ENCODE measurements around the gene CA10.

CA10 gene

DNA sequence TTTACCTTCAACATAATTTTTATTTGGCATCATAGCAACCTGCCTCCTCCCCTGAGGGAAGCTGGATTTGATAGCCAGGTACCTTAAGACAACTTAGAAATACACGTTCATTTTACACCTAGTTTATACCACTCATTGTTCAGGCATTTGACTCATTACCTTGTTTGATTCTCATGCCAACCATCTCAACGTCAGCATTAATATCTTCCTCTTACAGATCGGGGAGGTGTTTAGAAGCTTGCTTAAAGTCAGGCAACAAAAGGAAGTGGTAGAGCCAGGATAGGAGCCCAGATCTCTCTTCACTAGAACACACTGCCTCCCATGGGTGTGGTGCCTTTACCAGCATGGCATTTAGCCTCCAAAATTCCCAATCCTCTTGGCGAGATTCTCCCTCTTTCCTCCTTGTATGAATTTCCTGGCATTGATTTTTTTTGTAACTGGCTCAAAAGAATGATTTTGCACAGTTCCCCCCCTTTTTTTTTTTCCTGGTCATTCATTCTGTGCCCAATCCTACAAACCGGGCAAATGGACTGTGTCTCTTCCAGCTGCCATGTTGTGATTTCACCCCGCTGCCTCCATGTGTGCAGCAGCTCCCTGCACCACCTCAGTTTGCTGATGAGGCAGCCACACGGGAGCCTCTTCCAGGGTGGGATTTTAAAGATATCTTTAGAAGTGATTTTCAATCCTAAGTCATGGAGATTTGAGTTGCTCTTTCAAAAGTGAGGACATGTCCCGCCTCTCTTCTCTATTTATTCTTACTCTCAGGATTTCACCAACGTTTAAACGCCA, 514.6 kb downstream of the CA10 start:
- peaks cover 15% of the 10 kb centered on the region for H3K4me1 ChIP-seq (ENCODE audit: control insufficient read depth, insufficient read depth, low read length)
- H3K9me3 ChIP-seq (ENCODE audit: control insufficient read depth, insufficient read depth, low read length) = no peaks in the 10 kb centered on the region
- H3K27me3 ChIP-seq (ENCODE audit: control insufficient read depth, insufficient read depth, low read length) = no peaks in the 10 kb centered on the region
- no peak overlapping the region for H3K4me3 ChIP-seq (ENCODE audit: low read depth, low read length)
- H3K36me3 ChIP-seq (ENCODE audit: control insufficient read depth, insufficient read depth, low read length) = no peaks in the 10 kb centered on the region
- no peak overlapping the region for H3K9ac ChIP-seq (ENCODE audit: low read depth, low read length)

DNA sequence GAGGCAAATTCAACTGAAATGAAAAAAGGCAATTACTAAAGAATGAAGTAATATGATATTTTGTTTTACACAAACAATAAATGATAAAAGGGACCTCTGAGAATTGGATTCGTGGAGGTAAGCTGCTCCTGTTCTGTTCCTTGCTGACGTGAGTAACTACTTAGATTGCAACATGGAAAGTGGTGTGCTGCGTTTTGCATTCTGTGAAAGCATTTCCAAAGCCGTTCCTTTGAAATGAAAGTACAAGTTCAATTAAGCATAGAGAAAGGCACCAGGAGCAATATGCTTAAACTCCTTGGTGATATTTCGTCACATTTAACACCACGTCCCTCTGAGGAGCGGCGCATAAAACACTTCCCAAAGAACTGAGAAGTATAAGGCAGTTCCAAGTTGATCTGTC, 516.5 kb downstream of the CA10 start:
- Histone ChIP-seq H3K9me3 (ENCODE audit: control insufficient read depth, insufficient read depth, low read length) (no peaks in the 10 kb centered on the region), H3K4me1 (ENCODE audit: control insufficient read depth, insufficient read depth, low read length) (peaks cover 16% of the 10 kb centered on the region), H3K9ac (ENCODE audit: low read depth, low read length) (no peak overlapping the region), H3K27me3 (ENCODE audit: control insufficient read depth, insufficient read depth, low read length) (no peaks in the 10 kb centered on the region), H3K36me3 (ENCODE audit: control insufficient read depth, insufficient read depth, low read length) (no peaks in the 10 kb centered on the region), H3K4me3 (ENCODE audit: low read depth, low read length) (no peak overlapping the region)

DNA sequence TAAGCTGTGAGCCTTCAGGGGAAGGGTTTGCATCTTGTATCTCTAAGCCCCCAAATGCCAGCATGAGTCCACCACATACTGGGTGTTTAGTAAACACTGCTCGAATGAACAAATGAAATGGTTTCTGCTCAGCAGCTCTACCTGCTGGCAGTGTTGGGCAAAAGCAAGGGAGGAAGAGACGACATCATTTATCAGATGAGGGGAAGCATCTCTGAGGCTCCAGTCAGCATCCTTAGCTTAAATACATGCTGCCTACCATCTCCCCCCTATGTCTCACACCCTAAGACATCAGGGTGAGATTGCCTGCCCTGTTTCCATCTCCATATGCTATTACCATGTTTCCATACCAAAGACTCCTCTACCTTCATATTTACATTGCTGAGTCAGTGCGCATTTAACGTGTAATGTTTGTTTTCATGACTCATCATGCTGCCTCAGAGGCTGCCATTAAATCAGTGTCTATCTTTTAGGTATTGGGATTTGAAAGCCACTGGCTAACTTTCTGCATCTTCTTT, 518.3 kb downstream of the CA10 start:
- no peaks in the 10 kb centered on the region for H3K9me3 ChIP-seq (ENCODE audit: control insufficient read depth, insufficient read depth, low read length)
- peaks cover 11% of the 10 kb centered on the region for H3K4me1 ChIP-seq (ENCODE audit: control insufficient read depth, insufficient read depth, low read length)
- H3K4me3 ChIP-seq (ENCODE audit: low read depth, low read length) = no peak overlapping the region
- no peak overlapping the region for H3K9ac ChIP-seq (ENCODE audit: low read depth, low read length)
- no peaks in the 10 kb centered on the region for H3K27me3 ChIP-seq (ENCODE audit: control insufficient read depth, insufficient read depth, low read length)
- H3K36me3 ChIP-seq (ENCODE audit: control insufficient read depth, insufficient read depth, low read length) = no peaks in the 10 kb centered on the region

DNA sequence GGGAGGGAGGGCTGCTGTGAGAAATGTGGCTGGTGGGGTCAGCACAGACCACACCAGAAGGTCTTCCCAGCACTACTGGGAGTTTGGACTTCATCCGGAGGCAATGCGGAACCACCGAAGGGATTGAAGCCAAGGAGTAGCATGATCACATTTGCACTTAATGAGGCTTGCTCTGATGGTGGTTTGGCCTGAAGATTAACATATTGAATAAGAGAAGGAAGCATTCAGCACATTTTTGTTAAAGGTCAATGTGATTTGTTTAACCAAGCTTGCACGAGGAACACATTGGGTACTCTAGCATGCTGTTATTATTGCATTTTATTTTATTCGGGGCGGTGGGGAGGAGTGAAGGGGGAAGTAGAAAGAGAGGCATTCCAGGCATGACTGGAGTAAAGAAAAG, 519.5 kb downstream of the CA10 start:
- H3K4me3 ChIP-seq (ENCODE audit: low read depth, low read length) = no peak overlapping the region
- no peak overlapping the region for H3K9ac ChIP-seq (ENCODE audit: low read depth, low read length)
- H3K9me3 ChIP-seq (ENCODE audit: control insufficient read depth, insufficient read depth, low read length) = no peaks in the 10 kb centered on the region
- no peaks in the 10 kb centered on the region for H3K36me3 ChIP-seq (ENCODE audit: control insufficient read depth, insufficient read depth, low read length)
- peaks cover 11% of the 10 kb centered on the region for H3K4me1 ChIP-seq (ENCODE audit: control insufficient read depth, insufficient read depth, low read length)
- no peaks in the 10 kb centered on the region for H3K27me3 ChIP-seq (ENCODE audit: control insufficient read depth, insufficient read depth, low read length)

DNA sequence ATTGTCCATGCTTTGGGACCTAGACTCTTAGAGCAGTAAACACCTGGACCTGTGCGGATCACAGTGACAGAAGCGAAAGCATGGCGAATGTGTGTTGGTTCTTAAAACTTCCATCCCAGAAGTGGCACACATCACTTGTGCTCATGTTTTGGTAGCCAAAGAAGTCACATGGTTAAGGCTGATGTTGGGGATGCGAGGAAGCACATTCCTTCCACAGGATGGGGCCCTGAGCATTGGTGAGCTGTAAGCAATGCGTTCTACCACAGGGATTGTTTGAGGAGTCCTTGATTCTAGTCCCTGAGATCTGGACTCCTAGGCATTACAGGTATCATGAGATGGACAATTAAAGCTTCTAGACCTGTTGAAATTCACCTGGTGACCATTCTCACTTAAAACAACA, 522.2 kb downstream of the CA10 start:
- Histone ChIP-seq H3K4me1 (ENCODE audit: control insufficient read depth, insufficient read depth, low read length) (peaks cover 11% of the 10 kb centered on the region), H3K4me3 (ENCODE audit: low read depth, low read length) (no peak overlapping the region), H3K27me3 (ENCODE audit: control insufficient read depth, insufficient read depth, low read length) (no peaks in the 10 kb centered on the region), H3K9me3 (ENCODE audit: control insufficient read depth, insufficient read depth, low read length) (no peaks in the 10 kb centered on the region), H3K9ac (ENCODE audit: low read depth, low read length) (no peak overlapping the region), H3K36me3 (ENCODE audit: control insufficient read depth, insufficient read depth, low read length) (no peaks in the 10 kb centered on the region)

DNA sequence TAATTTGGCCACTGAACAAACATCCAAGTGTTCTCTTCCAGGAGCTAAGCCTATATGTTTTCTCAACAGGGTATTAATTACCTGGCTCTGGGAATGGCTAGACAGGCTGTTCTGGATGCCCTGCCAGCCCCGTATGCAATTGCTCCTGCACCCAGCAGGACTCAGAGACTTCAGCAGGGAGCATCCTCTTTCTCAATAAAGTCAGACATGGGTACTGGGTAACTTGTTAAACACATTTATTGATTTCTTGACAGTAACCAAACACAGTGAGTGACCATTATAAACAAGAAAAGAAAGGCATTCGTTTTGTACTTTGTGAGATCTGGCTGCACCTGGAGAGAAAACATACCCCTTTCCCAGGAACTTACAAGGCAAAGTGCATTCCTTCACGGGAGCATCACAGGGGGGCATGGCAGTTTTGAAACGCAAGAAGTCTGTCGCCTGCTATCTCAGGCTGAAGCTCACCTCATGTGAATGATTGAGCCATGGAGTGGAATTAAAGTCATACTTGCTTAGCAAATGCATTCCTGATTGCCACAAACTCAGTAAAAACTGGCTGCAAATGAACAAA, 528.3 kb downstream of the CA10 start:
- Histone ChIP-seq H3K4me1 (ENCODE audit: control insufficient read depth, insufficient read depth, low read length) (no peaks in the 10 kb centered on the region), H3K9ac (ENCODE audit: low read depth, low read length) (no peak overlapping the region), H3K27me3 (ENCODE audit: control insufficient read depth, insufficient read depth, low read length) (no peaks in the 10 kb centered on the region), H3K36me3 (ENCODE audit: control insufficient read depth, insufficient read depth, low read length) (no peaks in the 10 kb centered on the region), H3K9me3 (ENCODE audit: control insufficient read depth, insufficient read depth, low read length) (no peaks in the 10 kb centered on the region), H3K4me3 (ENCODE audit: low read depth, low read length) (no peak overlapping the region)

DNA sequence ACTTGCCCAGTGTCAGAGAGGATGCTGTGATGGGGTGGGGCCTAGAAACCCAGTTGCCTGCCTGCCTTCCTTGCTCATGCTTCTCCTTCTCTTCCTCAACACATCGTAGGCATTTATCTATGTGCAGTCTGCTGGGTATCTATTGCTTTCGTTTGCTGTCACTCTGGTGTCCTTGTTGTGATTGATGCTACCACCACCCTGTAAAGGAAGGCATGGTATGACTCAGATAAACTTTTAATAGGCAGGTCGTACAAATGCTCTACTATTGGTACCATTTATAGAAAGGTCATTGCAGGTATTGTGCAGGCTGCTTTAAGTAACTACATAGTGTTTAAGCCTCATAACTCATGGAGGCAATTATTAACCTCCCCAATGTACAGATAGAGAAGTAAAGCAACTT, 529.3 kb downstream of the CA10 start:
- H3K9ac ChIP-seq (ENCODE audit: low read depth, low read length) = no peak overlapping the region
- H3K9me3 ChIP-seq (ENCODE audit: control insufficient read depth, insufficient read depth, low read length) = no peaks in the 10 kb centered on the region
- no peak overlapping the region for H3K4me3 ChIP-seq (ENCODE audit: low read depth, low read length)
- no peaks in the 10 kb centered on the region for H3K4me1 ChIP-seq (ENCODE audit: control insufficient read depth, insufficient read depth, low read length)
- no peaks in the 10 kb centered on the region for H3K36me3 ChIP-seq (ENCODE audit: control insufficient read depth, insufficient read depth, low read length)
- H3K27me3 ChIP-seq (ENCODE audit: control insufficient read depth, insufficient read depth, low read length) = no peaks in the 10 kb centered on the region

DNA sequence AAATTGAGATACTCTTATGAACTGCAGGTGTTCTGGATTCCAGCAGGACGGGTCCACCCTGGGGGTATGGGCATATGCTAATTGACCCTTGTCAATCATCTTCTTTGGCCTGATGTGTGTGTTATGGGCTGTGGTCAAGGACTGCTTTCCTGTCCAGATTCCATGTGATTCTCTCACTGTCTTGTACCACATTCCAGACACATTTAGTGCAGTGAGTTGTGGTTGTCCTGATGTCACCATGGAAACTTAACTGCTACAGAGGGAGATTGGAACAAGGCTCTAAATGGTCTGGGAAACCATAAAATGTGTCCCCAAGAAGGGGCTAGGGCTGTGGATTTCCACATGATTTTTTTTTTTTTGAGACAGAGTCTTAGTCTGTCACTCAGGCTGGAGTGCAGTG, 530.7 kb downstream of the CA10 start:
- Histone ChIP-seq H3K9ac (ENCODE audit: low read depth, low read length) (no peak overlapping the region), H3K27me3 (ENCODE audit: control insufficient read depth, insufficient read depth, low read length) (no peaks in the 10 kb centered on the region), H3K4me1 (ENCODE audit: control insufficient read depth, insufficient read depth, low read length) (no peaks in the 10 kb centered on the region), H3K9me3 (ENCODE audit: control insufficient read depth, insufficient read depth, low read length) (no peaks in the 10 kb centered on the region), H3K36me3 (ENCODE audit: control insufficient read depth, insufficient read depth, low read length) (no peaks in the 10 kb centered on the region), H3K4me3 (ENCODE audit: low read depth, low read length) (no peak overlapping the region)

DNA sequence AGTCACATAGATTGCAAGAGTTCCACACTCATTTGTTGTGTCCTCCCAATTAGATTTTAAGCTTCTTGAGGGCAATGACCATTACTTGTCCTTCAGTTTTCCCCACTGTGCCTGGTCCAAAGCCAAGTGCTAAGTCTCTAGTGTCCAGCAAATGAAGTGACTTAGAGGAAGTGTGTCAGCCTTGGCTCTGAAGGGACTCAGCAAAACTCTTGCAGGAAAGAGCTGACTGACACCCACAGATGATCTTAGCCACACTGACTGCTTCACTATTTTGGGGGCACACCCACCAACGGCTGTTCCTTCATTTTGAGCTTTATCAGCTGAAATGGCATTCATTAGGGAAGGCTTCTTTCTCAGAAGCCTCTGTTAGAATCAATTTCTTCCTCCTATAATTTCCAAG, 540.0 kb downstream of the CA10 start:
- no peaks in the 10 kb centered on the region for H3K36me3 ChIP-seq (ENCODE audit: control insufficient read depth, insufficient read depth, low read length)
- H3K9me3 ChIP-seq (ENCODE audit: control insufficient read depth, insufficient read depth, low read length) = no peaks in the 10 kb centered on the region
- no peaks in the 10 kb centered on the region for H3K27me3 ChIP-seq (ENCODE audit: control insufficient read depth, insufficient read depth, low read length)
- H3K4me3 ChIP-seq (ENCODE audit: low read depth, low read length) = no peak overlapping the region
- no peaks in the 10 kb centered on the region for H3K4me1 ChIP-seq (ENCODE audit: control insufficient read depth, insufficient read depth, low read length)
- no peak overlapping the region for H3K9ac ChIP-seq (ENCODE audit: low read depth, low read length)

DNA sequence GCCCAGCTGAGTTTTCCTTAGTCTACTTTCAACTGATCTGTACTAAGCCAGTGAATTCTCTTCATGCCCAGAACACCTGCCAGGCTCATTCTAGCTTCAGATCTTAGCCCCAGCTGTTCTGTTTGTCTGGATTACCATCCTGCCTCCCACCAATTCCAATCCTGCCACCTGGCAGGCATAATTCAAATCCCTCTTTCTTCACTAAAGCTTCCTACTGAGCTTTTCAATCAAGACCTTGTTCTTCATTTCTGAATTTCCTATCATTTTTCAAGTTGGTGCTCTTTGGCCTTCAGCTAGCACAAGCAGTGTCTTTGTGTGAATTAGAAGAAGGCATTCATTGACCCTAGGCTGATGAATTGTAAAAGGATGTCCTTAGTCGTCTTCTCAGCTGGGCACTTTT, 540.5 kb downstream of the CA10 start:
- Histone ChIP-seq H3K9me3 (ENCODE audit: control insufficient read depth, insufficient read depth, low read length) (no peaks in the 10 kb centered on the region), H3K27me3 (ENCODE audit: control insufficient read depth, insufficient read depth, low read length) (no peaks in the 10 kb centered on the region), H3K9ac (ENCODE audit: low read depth, low read length) (no peak overlapping the region), H3K4me1 (ENCODE audit: control insufficient read depth, insufficient read depth, low read length) (no peaks in the 10 kb centered on the region), H3K4me3 (ENCODE audit: low read depth, low read length) (no peak overlapping the region), H3K36me3 (ENCODE audit: control insufficient read depth, insufficient read depth, low read length) (no peaks in the 10 kb centered on the region)

DNA sequence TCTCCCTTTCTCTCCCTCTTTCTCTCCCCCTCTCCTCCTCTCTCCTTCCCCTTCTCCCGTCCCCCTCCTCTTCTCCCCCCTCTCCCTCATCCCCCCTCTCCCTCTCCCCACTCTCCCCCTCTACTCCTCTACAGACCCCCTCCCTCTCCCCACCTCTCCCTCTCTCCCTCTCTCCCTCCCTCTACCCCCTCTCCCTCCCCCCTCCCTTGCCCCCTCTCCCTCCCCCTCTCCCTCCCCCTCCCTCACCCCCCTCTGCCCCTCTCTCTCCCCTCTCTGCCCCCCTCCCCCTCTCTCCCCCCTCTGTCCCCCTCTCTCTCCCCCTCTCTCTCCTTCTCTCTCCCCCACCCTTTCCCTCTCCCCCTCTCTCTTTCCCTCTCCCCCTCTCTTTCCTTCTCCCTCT, 545.3 kb downstream of the CA10 start:
- Histone ChIP-seq H3K4me1 (ENCODE audit: control insufficient read depth, insufficient read depth, low read length) (no peaks in the 10 kb centered on the region), H3K36me3 (ENCODE audit: control insufficient read depth, insufficient read depth, low read length) (no peaks in the 10 kb centered on the region), H3K9me3 (ENCODE audit: control insufficient read depth, insufficient read depth, low read length) (no peaks in the 10 kb centered on the region), H3K27me3 (ENCODE audit: control insufficient read depth, insufficient read depth, low read length) (no peaks in the 10 kb centered on the region), H3K4me3 (ENCODE audit: low read depth, low read length) (no peak overlapping the region), H3K9ac (ENCODE audit: low read depth, low read length) (no peak overlapping the region)

DNA sequence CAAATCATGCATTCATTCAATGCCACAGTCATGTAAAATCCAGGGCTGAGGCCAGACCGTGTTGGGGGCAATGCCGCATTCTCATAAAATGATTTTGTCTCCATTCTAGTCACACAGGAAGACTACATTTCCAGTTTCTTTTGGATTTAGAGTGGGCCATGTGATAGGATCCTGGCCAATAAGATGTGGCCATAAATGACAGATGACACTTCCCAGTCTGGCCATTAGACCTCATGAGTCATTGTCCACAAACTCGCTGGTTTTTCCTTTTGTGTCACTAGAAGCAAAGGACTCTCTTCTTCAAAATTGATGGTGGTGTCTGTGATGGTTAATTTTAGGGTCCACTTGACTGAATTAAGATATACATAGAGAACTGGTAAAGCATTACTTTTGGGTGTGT, 545.8 kb downstream of the CA10 start:
- Histone ChIP-seq H3K27me3 (ENCODE audit: control insufficient read depth, insufficient read depth, low read length) (no peaks in the 10 kb centered on the region), H3K9me3 (ENCODE audit: control insufficient read depth, insufficient read depth, low read length) (no peaks in the 10 kb centered on the region), H3K9ac (ENCODE audit: low read depth, low read length) (no peak overlapping the region), H3K4me1 (ENCODE audit: control insufficient read depth, insufficient read depth, low read length) (no peaks in the 10 kb centered on the region), H3K36me3 (ENCODE audit: control insufficient read depth, insufficient read depth, low read length) (no peaks in the 10 kb centered on the region), H3K4me3 (ENCODE audit: low read depth, low read length) (no peak overlapping the region)

All from iPS-15b (cell line).